ENCODE results near the gene COG1.

DNA sequence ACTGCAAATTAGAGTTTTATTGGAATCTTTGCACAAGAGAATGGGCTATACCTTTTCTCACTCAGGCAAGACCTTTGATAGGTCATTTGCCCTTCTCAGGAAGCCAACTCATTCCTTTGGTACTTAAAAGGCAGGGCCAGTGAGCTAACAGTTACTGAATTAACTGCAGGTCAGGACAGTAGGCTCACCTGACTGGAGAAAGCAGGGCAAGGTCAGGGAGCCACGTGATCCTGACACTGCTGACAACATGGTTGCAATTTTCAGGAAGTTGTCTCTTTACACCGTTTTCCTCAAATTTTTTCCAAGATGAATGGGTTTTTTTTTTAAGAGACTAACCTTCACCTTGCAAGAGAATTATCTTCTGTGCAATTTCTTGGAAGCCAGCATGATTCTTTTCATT lies 47.7 kb downstream of the COG1 start:
- TF ChIP-seq, protein P1, sequence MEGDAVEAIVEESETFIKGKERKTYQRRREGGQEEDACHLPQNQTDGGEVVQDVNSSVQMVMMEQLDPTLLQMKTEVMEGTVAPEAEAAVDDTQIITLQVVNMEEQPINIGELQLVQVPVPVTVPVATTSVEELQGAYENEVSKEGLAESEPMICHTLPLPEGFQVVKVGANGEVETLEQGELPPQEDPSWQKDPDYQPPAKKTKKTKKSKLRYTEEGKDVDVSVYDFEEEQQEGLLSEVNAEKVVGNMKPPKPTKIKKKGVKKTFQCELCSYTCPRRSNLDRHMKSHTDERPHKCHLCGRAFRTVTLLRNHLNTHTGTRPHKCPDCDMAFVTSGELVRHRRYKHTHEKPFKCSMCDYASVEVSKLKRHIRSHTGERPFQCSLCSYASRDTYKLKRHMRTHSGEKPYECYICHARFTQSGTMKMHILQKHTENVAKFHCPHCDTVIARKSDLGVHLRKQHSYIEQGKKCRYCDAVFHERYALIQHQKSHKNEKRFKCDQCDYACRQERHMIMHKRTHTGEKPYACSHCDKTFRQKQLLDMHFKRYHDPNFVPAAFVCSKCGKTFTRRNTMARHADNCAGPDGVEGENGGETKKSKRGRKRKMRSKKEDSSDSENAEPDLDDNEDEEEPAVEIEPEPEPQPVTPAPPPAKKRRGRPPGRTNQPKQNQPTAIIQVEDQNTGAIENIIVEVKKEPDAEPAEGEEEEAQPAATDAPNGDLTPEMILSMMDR (IDR thresholded peaks at IDR 0.05), result no peak
- no peak for TF ChIP-seq POLR2A (IDR thresholded peaks at IDR 0.05)

Measured in esophagus squamous epithelium (tissue), 4 donors.